ENCODE measurements around the gene EXT2. TPM values are rescaled to one million over a fixed set of nuclear protein-coding genes. Genes with fewer than 3 reads are reported as not detected.

The EXT2 gene
- total RNA-seq, 1 donor from 2014 or later, result 95.6 TPM

DNA sequence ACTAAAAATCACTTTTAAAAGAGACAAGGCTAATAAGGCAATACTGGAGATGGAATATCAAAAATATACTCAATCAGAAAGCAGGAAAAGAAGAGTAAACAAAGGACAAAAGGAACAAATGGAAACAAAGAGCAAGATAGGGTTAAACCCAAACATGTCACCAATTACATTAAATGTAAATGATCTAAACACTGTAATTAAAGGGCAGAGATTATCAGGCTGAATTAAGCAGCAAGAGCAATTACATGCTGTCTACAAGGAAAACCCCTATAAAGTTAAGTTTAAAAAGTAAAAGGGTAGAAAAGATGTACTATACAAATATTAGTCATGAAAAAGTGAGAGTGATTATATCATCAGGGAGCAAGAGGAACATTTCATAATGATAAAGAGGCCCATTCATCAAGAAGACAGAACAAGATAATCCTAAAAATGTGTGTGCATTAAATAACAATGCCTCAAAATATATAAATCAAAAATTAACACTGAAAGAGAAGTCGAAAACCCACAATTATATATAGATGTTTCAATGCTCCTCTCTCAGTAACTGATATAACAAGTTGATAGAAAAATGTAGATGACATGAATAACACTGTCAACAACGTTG, 157.6 kb downstream of the EXT2 start:
- H3K27me3 ChIP-seq (ENCODE audit: control insufficient read depth, insufficient read depth, low read length), result no peaks in the 10 kb centered on the region
- no peak for DNase-seq (ENCODE audit: low read depth)
- H3K4me3 ChIP-seq (ENCODE audit: low read depth, low read length), result no peak overlapping the region
- H3K36me3 ChIP-seq (ENCODE audit: control insufficient read depth, insufficient read depth, low read length), result no peaks in the 10 kb centered on the region
- TF ChIP-seq, protein P1, sequence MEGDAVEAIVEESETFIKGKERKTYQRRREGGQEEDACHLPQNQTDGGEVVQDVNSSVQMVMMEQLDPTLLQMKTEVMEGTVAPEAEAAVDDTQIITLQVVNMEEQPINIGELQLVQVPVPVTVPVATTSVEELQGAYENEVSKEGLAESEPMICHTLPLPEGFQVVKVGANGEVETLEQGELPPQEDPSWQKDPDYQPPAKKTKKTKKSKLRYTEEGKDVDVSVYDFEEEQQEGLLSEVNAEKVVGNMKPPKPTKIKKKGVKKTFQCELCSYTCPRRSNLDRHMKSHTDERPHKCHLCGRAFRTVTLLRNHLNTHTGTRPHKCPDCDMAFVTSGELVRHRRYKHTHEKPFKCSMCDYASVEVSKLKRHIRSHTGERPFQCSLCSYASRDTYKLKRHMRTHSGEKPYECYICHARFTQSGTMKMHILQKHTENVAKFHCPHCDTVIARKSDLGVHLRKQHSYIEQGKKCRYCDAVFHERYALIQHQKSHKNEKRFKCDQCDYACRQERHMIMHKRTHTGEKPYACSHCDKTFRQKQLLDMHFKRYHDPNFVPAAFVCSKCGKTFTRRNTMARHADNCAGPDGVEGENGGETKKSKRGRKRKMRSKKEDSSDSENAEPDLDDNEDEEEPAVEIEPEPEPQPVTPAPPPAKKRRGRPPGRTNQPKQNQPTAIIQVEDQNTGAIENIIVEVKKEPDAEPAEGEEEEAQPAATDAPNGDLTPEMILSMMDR (IDR thresholded peaks at IDR 0.05; ENCODE audit: insufficient read depth, low read length, severe bottlenecking), result no peak
- no peak for FAIRE-seq

DNA sequence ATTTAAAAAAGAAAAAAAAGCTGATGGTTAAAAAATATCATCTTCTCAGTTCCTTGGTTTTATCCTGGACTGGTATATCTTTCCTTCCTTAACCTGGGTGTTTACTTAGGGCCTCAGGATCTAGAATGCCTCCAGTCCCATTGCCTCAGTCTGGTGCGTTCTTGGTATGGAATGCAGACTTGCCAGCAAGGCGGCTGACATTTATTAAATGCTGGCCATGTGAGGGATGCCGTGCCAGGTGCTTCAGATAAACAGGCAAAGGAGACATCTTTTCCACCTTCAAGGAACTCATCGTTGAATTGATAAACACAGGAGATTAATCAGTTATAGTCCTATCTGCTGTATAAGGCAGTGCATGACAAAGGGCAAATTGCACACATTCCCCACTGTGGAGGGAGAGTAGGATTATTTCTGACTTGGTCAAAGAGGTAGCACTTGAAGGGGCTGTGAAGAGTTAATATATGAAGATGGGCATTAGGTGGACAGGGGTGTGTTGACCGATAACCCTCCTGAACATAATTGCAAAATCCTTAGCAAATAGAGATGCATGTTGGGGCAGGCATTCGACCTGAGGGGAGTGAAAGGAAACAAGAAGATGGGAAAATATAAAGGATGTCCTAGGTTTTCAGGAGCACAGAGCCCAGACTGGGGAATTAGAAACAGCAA, 160.1 kb downstream of the EXT2 start:
- Histone ChIP-seq H3K27me3 (ENCODE audit: control insufficient read depth, insufficient read depth, low read length) (no peaks in the 10 kb centered on the region), H3K36me3 (ENCODE audit: control insufficient read depth, insufficient read depth, low read length) (no peaks in the 10 kb centered on the region), H3K4me3 (ENCODE audit: low read depth, low read length) (no peak overlapping the region)
- FAIRE-seq (no peak), DNase-seq (ENCODE audit: low read depth) (peak; percentile 44)
- TF ChIP-seq, protein P1 (IDR thresholded peaks at IDR 0.05; ENCODE audit: insufficient read depth, low read length, severe bottlenecking), result no peak

DNA sequence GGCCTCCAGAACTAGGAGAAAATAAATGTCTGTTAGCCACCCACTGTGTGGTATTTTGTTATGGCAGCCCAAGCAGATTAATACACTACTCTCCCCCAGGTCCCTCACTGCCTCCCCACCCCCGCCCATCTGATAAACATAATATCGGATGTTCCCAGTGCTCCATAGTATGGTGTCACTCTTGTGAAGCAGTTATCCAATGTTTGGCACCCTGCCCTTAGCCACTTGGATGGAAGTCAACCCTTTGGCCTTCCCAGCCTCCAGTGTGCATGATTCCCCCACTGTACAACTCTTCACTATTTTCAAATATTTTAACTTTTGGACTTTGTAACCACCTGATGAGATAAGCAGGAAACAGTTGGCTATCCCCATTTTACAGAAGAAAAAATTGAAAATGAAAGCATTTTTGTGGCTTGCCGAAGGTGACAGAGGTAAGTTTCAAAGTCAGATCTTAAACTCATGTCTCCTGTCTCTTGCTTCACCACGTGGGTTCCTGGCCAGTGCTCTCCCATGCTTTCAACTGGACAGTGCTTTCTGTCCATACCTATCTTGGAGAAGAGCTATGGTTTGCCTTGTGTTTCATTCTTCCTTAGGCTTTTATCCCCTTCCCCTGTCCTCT, 161.3 kb downstream of the EXT2 start:
- H3K36me3 ChIP-seq (ENCODE audit: control insufficient read depth, insufficient read depth, low read length), result no peaks in the 10 kb centered on the region
- TF ChIP-seq, protein P1 (IDR thresholded peaks at IDR 0.05; ENCODE audit: insufficient read depth, low read length, severe bottlenecking), result no peak
- H3K27me3 ChIP-seq (ENCODE audit: control insufficient read depth, insufficient read depth, low read length), result no peaks in the 10 kb centered on the region
- H3K4me3 ChIP-seq (ENCODE audit: low read depth, low read length), result no peak overlapping the region
- FAIRE-seq (no peak), DNase-seq (ENCODE audit: low read depth) (no peak)

DNA sequence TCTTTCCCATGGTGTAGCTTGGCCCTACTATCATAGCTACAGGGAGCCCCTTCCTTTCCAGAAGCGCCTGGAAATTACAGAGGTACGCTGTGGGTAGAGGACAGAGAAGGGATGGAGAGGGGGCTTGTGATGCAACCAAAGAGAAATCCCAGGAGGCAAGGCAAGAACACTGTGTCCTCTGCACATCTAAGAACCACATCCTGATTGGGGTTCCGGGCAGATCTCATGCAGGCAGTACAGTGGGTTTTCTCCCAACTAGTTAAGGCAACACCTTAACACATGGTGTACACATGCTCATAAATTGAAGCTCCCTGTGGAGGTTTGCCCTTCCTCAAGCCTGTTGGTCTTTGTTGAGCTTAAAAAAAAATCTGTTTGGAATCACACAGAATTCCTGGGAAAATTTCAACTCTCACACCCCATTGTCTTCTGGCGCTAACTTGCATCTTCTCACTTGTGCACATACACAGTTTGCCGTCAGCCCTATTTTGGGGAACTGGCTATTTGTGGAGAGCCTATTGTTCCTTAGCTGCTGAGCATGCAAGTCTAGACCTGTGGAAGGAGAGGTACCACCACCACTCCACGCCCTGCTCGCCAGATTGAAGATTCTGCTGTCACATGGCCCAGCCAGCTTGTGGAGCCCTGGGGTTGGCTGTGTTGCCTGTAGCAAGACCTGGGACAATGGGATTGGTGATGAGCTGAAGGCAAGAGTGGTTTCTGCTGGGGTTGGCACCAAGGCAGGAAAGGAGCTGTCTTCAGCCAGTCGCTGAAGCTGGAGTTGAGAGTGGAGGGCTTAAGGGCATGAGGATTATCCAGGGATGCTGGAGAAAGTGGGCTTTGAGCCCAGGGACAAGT, 162.1 kb downstream of the EXT2 start:
- DNase-seq (ENCODE audit: low read depth), result no peak
- H3K36me3 ChIP-seq (ENCODE audit: control insufficient read depth, insufficient read depth, low read length), result no peaks in the 10 kb centered on the region
- TF ChIP-seq, protein P1 (IDR thresholded peaks at IDR 0.05; ENCODE audit: insufficient read depth, low read length, severe bottlenecking), result no peak
- FAIRE-seq, result no peak
- no peaks in the 10 kb centered on the region for H3K27me3 ChIP-seq (ENCODE audit: control insufficient read depth, insufficient read depth, low read length)
- H3K4me3 ChIP-seq (ENCODE audit: low read depth, low read length), result no peak overlapping the region

DNA sequence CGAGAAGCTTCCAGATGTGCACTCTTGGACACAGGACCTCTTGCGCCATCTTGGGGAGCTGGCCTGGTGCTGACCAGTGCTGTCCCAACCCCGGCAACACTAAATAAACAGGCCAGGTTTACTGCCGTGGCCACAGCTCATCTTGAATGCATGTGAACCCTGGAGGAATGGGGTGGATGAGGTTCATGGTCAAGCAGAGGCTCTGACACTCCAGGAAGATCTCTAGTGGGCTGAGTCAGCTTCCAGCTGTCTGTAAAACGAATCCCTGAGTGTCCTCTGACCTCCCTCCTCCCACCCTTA, 162.7 kb downstream of the EXT2 start:
- FAIRE-seq, result peak; percentile 55
- TF ChIP-seq, protein P1 (IDR thresholded peaks at IDR 0.05; ENCODE audit: insufficient read depth, low read length, severe bottlenecking), result no peak
- H3K36me3 ChIP-seq (ENCODE audit: control insufficient read depth, insufficient read depth, low read length), result no peaks in the 10 kb centered on the region
- no peaks in the 10 kb centered on the region for H3K27me3 ChIP-seq (ENCODE audit: control insufficient read depth, insufficient read depth, low read length)
- DNase-seq (ENCODE audit: low read depth), result no peak
- no peak overlapping the region for H3K4me3 ChIP-seq (ENCODE audit: low read depth, low read length)
